ENCODE data around the gene TXNRD2. TPM values are rescaled to one million over a fixed set of nuclear protein-coding genes. Genes with fewer than 3 reads are reported as not detected.

The TXNRD2 gene
- total RNA-seq, 1 experiment from 2014 or later: 39.9 TPM

- ChIA-PET POLR2A (interaction anchor here (0.6 to 1.8 kb wide), 7 partner anchors 9 to 372 kb away, joined by 3 to 10 read pairs (median 3); partner anchors contain the start of genes GNB1L and RTL10), CTCF (interaction anchor here (0.6 to 1.2 kb wide), 7 partner anchors 23 to 161 kb away, joined by 3 to 5 read pairs (median 3); no protein-coding TSS in a partner anchor)
- BruUV-seq (replicated peaks): no TSS peak
- peak; percentile 84 for DNase-seq (ENCODE audit: unreplicated experiment)
- intact Hi-C loops (cut with micrococcal nuclease): loop anchor here (1.0 kb wide), 1 partner anchor 34 kb away; no protein-coding TSS in a partner anchor
- Mint-ChIP-seq H3K27me3 (ENCODE audit: insufficient read depth, unreplicated experiment) (no peaks in the 10 kb centered on the region), H3K4me3 (ENCODE audit: unreplicated experiment) (no peak overlapping the region), H3K27ac (ENCODE audit: low read depth, unreplicated experiment) (peak overlapping the region; percentile 70), H3K36me3 (ENCODE audit: insufficient read depth, unreplicated experiment) (peaks cover 20% of the 10 kb centered on the region), H3K9me3 (ENCODE audit: unreplicated experiment) (no peaks in the 10 kb centered on the region), H3K4me1 (ENCODE audit: insufficient read depth, unreplicated experiment) (peaks cover 23% of the 10 kb centered on the region)
- no peak for TF ChIP-seq CTCF (IDR thresholded peaks at IDR 0.05; ENCODE audit: unreplicated experiment)
Measured at GRCh38 chr22:19891317-19892256, 50.0 kb downstream of the TXNRD2 start.

GRCh38 chr22:19890502-19891316 lies 50.9 kb downstream of the TXNRD2 start:
- DNase-seq (ENCODE audit: unreplicated experiment): no peak
- H3K27ac Mint-ChIP-seq (ENCODE audit: low read depth, unreplicated experiment): peak overlapping the region; percentile 70
- POLR2A ChIA-PET: interaction anchor here (0.9 to 1.8 kb wide), 3 partner anchors 19 to 134 kb away, joined by 3 to 7 read pairs (median 3); no protein-coding TSS in a partner anchor
- intact Hi-C loops (cut with micrococcal nuclease): loop anchor here (1.0 kb wide), 1 partner anchor 33 kb away; no protein-coding TSS in a partner anchor
- peaks cover 17% of the 10 kb centered on the region for H3K36me3 Mint-ChIP-seq (ENCODE audit: insufficient read depth, unreplicated experiment)
- no peaks in the 10 kb centered on the region for H3K9me3 Mint-ChIP-seq (ENCODE audit: unreplicated experiment)
- CTCF ChIA-PET: interaction anchor here (0.6 to 1.3 kb wide), 4 partner anchors 35 to 160 kb away, joined by 3 to 5 read pairs (median 4); no protein-coding TSS in a partner anchor
- H3K4me3 Mint-ChIP-seq (ENCODE audit: unreplicated experiment): no peak overlapping the region
- no peaks in the 10 kb centered on the region for H3K27me3 Mint-ChIP-seq (ENCODE audit: insufficient read depth, unreplicated experiment)
- no peak for TF ChIP-seq CTCF (IDR thresholded peaks at IDR 0.05; ENCODE audit: unreplicated experiment)
- peaks cover 25% of the 10 kb centered on the region for H3K4me1 Mint-ChIP-seq (ENCODE audit: insufficient read depth, unreplicated experiment)
- no TSS peak for BruUV-seq (replicated peaks)

- no peak for DNase-seq (ENCODE audit: unreplicated experiment)
- ChIA-PET CTCF (interaction anchor here (1.2 to 1.3 kb wide), 2 partner anchors 132 to 160 kb away, joined by 3 to 5 read pairs; no protein-coding TSS in a partner anchor), POLR2A (interaction anchor here (0.6 to 1.8 kb wide), 2 partner anchors 29 to 133 kb away, joined by 3 to 7 read pairs; no protein-coding TSS in a partner anchor)
- H3K27ac Mint-ChIP-seq (ENCODE audit: low read depth, unreplicated experiment): no peak overlapping the region
- no peak overlapping the region for H3K4me3 Mint-ChIP-seq (ENCODE audit: unreplicated experiment)
- TF ChIP-seq CTCF (IDR thresholded peaks at IDR 0.05; ENCODE audit: unreplicated experiment): no peak
- H3K36me3 Mint-ChIP-seq (ENCODE audit: insufficient read depth, unreplicated experiment): peaks cover 14% of the 10 kb centered on the region
- no peaks in the 10 kb centered on the region for H3K27me3 Mint-ChIP-seq (ENCODE audit: insufficient read depth, unreplicated experiment)
- BruUV-seq (replicated peaks): no TSS peak
- peaks cover 28% of the 10 kb centered on the region for H3K4me1 Mint-ChIP-seq (ENCODE audit: insufficient read depth, unreplicated experiment)
- intact Hi-C loops (cut with micrococcal nuclease): no loop called here
- no peaks in the 10 kb centered on the region for H3K9me3 Mint-ChIP-seq (ENCODE audit: unreplicated experiment)
Measured at GRCh38 chr22:19889951-19890350, 51.7 kb downstream of the TXNRD2 start.
